Measurements from ENCODE around the gene LRRC39.
"Not testable (repeated sequence)": the region's sequence is repeated elsewhere in the genome, so short reads cannot be mapped to it uniquely, and the experiment has no call there.

The LRRC39 gene

DNA sequence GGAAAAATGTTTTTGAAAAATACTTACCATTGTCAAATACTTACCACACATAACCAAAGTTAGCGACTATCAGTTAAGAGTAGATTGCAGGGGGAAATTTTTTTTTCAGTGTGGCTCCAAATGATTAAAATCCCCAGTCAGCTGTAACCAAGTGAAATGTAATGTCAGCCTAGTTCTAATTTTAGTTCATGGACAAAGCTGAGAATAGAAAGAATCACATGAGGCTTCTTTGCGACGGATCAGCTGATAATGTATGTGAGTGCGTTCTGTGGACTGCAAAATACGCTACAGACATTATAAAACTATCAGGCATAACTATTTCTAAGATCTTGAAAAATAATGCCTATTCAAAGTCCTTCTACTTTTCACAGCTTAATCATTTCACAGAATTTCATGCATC is at the start of gene LRRC39:
LRRC39 (minus strand) TSS at position 166 of the 400 bp plus-strand sequence. CDS start 9,740 bp downstream, outside the sequence.
- in situ Hi-C loops (cut with HindIII; ENCODE audit: low sequenced_read_pairs): no loop called here

DNA sequence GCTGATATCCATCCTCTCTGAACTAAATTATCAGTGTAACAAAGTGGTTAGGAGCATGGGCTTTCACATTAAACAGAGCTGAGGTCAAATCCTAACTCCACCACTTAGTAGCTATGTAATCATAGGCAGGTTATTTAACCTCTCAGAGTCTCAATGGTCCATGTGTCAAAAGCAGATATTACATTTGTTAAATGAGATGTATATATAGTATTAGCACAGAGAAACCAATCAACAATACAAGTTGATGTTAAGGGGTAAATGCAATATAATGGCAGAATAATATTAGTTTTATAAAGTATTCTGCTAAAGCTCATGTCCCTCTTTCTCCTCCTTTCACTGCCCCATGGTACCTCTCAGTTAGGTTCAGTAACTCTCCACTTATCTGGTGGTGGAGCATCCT is 44.4 kb upstream of the LRRC39 start:
- in situ Hi-C loops (cut with HindIII; ENCODE audit: low sequenced_read_pairs): no loop called here

DNA sequence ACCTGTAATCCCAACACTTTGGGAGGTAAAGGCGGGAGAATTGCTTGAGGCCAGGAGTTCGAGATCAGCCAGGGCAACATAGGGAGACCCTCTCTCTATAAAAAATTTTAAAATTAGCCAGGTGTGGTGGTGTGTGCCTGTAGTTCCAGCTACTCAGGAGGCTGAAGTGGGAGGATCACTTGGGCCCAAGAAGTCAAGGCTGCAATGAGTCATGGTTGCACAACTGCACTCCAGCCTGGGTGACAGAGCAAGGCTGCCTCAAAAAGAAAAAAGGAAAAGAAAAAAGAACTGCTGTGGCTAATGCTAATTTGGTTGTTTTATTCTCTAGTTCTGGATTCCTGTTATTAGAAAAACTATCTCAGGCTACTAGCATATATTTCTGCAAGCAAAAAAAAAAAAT is 41.8 kb upstream of the LRRC39 start:
- in situ Hi-C loops (cut with HindIII; ENCODE audit: low sequenced_read_pairs): no loop called here

DNA sequence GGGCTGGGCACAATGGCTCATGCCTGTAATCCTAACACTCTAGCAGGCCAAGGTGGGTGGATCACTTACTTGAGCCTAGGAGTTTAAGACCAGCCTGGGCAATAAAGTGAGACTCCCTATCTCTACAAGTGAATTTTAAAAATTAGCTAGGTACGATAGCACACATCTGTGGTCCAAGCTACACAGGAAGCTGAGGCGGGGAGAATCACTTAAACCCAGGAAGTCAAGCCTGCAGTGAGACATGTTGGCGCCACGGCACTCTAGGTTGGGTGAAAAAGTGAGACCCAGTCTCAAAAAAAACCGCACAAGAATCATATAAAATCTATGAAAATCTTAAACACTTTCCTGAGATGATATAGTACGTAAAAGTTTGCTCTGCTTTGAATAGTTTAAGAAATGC is 41.4 kb upstream of the LRRC39 start:
- in situ Hi-C loops (cut with HindIII; ENCODE audit: low sequenced_read_pairs): no loop called here

DNA sequence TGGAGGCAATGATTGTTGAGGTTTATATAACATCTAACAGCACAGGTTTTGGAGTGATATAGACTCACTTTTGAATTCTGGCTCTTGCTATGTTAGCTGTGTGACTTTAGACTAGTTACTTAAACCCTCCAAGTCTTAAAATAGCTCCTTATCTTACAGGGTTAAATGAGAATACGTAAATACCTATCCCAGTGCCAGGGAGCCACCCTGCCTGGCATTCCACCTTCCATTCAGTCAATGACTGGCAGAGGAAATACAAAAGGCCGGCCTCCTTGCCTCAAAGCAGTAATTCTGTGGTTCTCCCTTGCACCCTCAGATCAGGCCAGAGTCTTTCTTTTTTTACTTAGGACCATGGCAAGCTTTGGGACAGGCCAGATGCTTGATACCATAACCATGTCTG is 39.8 kb upstream of the LRRC39 start:
- in situ Hi-C loops (cut with HindIII; ENCODE audit: low sequenced_read_pairs): no loop called here

DNA sequence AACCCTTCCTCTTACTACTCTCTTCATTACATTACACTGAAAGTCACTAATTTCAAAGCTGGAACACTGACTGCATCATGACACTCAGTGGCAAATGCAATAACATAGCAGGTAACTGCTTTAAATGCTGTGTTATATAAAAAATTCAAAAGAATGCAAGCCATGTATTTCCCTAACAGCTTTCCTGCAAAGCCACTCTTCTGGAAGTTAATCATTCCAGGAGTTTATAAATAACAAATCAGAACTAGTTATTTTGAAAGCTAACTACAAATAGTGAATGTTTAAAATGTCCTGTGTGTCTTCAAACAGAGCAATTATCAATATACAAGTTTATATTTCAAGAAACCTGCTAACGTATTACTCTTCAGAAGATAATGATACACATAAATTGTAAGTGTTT is 37.0 kb upstream of the LRRC39 start:
- in situ Hi-C loops (cut with HindIII; ENCODE audit: low sequenced_read_pairs): no loop called here

DNA sequence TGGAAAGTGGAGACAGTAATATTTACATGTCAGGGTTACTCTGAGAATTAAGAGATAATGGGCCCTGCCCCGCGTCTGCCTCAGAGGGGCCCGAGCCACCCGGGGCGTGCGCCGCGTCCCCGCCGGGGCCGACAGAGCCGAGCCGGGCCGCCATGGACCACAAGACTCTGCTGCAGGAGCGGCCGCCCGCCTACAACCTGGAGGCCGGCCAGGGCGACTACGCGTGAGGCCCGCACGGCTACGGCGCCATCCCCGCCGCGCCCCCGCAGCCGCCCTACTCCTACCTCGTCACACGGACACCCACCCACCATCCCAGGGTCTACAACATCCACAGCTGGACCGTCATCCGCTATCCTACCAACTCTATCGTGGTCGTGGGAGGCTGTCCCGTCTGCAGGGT is 35.1 kb upstream of the LRRC39 start:
- in situ Hi-C loops (cut with HindIII; ENCODE audit: low sequenced_read_pairs): no loop called here

DNA sequence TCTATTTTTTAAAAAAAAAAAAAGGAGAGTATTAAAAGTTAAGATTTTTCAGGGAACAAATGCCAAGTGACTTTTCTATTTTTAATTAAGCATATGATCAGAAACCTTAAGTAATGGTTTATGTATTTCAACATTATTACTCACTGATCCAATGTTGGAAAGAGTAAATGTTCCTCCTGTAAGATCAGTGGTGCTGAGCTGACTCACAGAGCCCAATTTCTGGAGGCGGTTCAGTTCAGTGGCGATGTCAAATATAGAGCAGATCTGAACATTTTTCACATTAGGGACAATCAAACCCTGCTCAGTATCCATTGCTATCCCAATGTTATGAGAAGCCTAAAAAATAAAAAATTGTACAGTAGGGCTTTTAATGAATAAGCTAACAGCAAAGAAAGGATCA is 28.2 kb upstream of the LRRC39 start:
- in situ Hi-C loops (cut with HindIII; ENCODE audit: low sequenced_read_pairs): no loop called here

DNA sequence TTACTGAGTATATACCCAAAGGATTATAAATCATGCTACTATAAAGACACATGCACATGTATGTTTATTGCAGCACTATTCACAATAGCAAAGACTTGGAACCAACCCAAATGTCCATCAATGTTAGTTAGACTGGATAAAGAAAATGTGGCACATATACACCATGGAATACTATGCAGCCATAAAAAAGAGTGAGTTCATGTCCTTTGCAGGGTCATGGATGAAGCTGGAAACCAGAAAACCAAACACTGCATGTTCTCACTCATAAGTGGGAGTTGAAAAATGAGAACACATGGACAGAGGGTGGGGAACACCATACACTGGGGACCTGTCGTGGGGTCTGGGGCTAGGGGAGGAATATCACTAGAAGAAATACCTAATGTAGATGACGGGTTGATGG is 27.5 kb upstream of the LRRC39 start:
- in situ Hi-C loops (cut with HindIII; ENCODE audit: low sequenced_read_pairs): not testable (repeated sequence)

DNA sequence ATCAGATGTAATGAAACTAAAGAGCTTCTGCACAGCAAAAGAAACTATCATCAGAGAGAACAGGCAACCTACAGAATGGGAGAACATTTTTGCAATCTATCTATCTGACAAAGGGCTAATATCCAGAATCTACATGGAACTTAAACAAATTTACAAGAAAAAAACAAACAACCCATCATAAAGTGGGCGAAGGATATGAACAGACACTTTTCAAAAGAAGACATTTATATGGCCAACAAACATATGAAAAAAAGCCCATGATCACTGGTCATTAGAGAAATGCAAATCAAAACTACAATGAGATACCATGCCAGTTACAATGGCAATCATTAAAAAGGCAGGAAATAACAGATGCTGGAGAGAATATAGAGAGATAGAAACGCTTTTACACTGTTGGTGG is 27.0 kb upstream of the LRRC39 start:
- in situ Hi-C loops (cut with HindIII; ENCODE audit: low sequenced_read_pairs): not testable (repeated sequence)

DNA sequence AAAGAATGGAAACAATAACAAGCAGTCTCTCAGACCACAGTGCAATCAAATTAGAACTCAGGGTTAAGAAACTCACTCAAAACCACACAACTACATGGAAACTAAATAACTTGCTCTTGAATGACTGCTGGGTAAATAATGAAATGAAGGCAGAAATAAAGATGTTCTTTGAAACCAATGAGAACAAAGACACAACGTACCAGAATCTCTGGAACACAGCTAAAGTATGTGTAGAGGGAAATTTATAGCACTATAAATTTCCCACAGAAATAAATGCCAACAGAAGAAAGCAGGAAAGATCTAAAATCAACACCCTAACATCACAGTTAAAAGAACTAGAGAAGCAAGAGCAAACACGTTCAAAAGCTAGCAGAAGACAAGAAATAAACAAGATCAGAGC is 24.6 kb upstream of the LRRC39 start:
- in situ Hi-C loops (cut with HindIII; ENCODE audit: low sequenced_read_pairs): not testable (repeated sequence)

DNA sequence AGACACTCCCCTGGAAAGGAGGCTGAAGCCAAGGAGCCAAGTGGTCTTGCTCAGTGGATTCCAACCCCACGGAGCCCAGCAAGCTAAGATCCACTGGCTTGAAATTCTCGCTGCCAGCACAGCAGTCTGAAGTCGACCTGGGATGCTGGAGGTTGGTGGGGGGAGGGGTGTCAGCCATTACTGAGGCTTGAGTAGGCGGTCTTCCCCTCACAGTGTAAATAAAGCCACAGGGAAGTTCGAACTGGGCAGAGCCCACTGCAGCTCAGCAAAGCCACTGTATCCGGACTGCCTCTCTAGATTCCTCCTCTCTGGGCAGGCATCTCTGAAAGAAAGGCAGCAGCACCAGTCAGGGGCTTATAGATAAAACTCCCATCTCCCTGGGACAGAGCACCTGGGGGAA is 22.0 kb upstream of the LRRC39 start:
- in situ Hi-C loops (cut with HindIII; ENCODE audit: low sequenced_read_pairs): not testable (repeated sequence)

DNA sequence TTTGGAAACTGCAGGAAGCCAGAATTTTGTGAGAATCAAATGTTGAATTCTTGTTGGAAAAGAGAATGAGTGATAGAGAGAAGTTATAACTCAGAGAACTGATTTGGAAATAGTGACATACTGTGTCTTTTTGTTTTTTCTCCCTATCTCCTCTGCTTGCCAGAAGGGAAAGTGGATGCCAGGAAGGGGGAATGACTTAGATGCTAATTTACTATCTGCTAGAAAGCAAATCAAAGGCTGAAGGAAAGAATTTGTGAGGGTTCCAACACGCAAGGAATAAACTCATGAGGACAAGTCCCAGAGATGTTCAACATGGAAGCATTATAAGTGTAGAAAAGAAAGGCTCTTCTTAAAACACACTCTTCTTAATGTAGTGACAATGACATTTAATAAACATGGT is 20.5 kb upstream of the LRRC39 start:
- in situ Hi-C loops (cut with HindIII; ENCODE audit: low sequenced_read_pairs): no loop called here

DNA sequence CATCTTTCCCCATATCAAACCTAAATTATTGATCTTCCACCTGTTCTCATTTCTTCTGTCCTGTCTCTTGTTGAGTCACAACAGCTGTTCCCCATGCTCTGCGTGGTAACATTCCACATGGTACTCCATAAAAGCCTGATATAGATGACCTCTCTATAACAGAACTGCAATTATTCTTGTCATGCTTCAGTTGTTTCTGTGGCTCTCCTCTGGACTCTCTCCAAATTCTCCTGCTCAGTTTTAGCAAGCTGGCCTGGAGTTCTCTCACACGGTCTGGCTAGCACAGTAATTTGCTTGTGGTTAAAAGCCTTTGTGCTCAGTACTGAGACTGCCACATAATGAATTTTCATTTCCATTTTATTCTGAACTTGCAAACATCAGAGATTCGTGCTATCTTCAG is 10.6 kb upstream of the LRRC39 start:
- in situ Hi-C loops (cut with HindIII; ENCODE audit: low sequenced_read_pairs): no loop called here

DNA sequence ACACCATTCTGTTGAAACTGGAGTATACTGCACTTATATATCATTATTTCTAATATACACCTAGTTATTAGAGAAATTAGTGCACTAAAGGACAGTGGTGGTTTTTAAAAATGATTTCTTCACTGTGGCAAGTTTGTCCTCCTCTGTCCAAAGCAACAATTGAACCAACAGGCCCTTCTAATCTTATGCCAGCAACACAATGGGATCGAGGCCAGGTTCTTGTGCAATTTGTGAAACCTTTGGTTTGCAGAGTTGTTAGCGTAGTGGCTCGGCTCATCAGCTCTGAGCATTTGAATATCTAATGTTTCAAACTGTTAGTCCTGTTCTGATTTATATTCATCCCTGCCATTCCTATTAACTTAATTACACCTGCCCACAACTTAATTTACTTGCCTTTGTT is 9.9 kb upstream of the LRRC39 start:
- in situ Hi-C loops (cut with HindIII; ENCODE audit: low sequenced_read_pairs): no loop called here

DNA sequence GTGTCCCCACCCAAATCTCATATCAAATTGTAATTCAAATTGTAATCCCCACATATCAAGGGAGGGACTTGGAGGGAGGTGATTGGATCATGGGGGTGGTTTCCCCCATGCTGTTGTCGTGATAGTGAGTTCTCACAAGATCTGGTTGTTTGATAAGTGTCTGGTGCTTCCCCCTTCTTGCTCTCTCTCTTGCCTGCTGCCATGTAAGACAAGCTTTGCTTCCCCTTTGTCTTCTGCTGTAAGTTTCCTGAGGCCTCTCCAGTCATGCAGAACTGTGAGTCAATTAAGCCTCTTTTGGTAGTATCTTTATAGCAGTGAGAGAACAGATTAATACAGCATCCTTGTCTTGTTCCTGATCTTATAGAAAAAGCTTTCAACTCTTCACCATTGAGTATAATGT is 6.5 kb upstream of the LRRC39 start:
- in situ Hi-C loops (cut with HindIII; ENCODE audit: low sequenced_read_pairs): no loop called here

DNA sequence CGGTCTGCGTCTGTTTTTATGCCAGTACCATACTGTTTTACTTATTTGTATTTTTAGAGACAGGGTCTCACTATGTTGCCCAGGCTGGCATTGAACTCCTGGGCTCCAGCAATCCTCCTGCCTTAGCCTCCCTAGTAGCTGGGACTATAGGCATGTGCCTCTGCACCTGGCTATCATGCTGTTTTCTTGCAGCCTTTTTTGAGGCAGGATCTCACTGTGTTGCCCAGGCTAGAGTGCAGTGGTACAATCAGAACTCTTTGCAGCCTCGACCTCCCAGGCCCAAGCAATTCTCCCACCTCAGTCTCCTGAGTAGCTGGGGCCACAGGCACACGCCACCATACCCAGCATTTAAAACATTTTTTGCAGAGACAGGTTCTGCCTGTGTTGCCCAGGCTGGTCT is 5.3 kb upstream of the LRRC39 start:
- in situ Hi-C loops (cut with HindIII; ENCODE audit: low sequenced_read_pairs): no loop called here

DNA sequence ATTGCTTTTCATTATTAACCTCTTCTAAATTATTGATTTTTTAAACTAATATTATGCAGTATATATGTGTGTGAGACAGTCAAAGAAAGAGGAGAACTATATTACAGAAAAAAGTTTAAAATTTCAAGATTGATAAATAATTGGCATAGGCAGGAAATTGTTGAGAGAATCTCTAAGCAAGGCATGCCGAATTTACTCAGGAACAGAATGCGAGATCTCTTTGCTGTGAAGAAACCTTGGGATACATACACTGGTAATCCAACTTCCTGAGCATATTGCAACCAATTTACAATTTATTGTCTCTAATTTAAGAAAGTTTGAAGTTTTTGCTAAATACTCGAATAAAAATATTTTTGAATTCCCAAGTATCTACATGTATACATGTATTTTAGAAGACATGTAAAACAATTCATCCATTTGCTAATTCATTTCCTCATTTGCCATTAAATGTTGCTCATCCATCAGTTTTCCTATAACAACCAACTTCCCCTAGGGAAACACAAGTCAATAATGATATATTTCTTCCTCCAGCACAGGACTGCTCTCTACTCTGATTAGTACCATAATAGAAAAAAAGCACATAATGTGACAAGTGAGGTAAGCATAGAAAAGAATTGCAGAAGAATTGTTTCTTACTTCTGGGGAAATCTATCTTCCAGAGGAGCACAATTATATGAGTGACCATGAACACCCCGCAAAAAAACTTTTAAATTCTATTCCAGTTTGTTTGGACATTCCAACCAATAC is 588 bp downstream of the LRRC39 start:
- in situ Hi-C loops (cut with HindIII; ENCODE audit: low sequenced_read_pairs): no loop called here

DNA sequence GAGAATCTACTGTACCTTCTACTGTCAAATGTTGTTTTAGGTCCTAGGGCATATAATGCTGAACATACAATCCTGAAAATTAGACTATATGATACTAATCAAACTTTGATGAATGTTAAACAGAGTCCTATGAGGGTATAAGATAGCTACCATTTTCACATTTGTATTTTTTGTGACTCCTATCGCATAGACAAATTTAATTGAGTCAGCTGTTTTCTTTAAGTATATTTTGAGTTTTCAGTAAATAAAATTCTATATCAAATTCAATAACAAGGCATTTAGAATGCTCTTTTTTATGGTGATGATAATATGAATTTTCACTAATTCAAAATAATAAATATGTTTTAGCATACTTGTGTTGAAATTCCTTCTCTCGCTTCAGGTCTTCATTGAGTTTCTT is 10.0 kb downstream of the LRRC39 start:
- in situ Hi-C loops (cut with HindIII; ENCODE audit: low sequenced_read_pairs): no loop called here

DNA sequence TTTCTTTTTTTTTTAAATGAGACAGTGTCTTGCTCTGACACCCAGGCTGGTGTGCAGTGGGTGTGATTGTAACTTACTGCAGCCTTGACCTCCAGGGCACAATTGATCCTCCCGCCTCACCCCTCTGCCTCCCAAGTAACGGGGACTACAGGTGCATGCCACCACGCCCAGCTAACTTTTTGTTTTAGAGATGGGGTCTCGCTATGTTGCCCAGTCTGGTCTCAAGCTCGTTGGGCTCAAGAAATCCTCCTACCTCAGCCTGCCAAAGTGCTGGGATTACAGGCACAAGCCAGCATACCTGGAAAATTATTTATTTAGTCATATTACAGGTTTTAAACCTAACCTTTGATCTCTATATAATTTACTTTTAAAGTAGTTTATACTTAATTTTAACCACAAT is 13.4 kb downstream of the LRRC39 start:
- in situ Hi-C loops (cut with HindIII; ENCODE audit: low sequenced_read_pairs): no loop called here

DNA sequence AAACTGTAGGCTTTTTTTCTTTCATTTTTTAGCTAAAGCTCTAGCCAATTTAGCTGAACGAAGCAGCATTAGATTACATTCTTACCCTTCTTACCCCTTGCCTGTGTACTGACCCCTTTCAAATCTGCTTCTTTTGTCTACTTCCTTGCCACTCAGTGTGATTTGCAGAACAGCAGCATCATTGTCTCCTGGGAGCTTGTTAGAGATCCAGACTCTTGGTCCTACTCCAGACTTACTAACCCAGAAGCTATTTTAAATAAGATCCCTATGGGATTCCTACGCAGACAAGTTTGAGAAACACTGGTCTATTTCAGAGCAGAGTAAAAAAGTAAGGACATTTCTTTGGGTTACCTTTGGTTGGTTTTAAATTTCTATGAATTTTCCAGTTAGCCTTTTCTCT is 13.8 kb downstream of the LRRC39 start:
- in situ Hi-C loops (cut with HindIII; ENCODE audit: low sequenced_read_pairs): no loop called here

DNA sequence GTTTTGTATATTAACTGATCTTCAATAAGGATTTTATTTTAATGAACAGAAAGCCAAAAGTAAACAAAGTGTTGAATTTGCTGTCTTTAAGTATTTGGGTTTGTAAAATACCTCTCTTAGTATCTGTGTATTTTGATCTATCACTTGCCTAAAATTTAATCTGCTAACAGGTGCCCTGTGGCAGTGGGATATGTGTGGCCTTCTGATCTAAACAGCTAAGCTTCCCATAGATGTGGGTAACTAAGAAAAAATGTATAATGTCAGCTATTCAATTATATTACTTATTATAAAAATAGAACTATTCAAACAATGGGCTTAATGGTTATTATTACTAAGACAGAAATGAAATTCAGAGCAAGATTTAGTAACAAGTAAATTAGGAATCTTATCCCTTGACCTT is 15.2 kb downstream of the LRRC39 start:
- in situ Hi-C loops (cut with HindIII; ENCODE audit: low sequenced_read_pairs): no loop called here

DNA sequence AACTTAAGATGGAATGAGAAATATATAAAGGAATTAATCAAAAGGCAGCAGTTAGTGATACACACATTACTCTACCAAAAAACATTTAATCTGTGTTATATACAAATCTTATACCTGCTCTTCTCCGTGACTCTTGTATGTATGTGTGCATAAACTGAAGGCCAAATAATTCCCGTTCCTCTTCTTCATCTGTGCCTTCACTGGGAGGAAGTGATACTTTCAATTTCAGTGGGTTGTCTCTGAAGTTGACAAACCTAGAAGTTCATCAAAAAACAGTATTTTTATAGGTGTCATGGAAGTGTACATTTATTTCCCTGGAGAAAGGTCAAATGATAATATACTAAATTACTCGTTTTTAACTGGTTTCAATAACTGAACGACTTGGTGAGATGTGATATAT is 25.8 kb downstream of the LRRC39 start:
- in situ Hi-C loops (cut with HindIII; ENCODE audit: low sequenced_read_pairs): no loop called here

All from DLD1 (cell line).